GM19463 (cell line): Measurements from ENCODE around the gene DNAJC28.

ENCODE experiments used
- ATAC-seq: cut with Tn5 transposase; IDR thresholded peaks from one replicate; pipeline ENCODE4 v1.9.1; 2021; ENCODE audit warnings: mild to moderate bottlenecking, moderate library complexity; ENCODE audit not compliant: unreplicated experiment

The DNAJC28 gene

GRCh38 chr21:33441489-33442477, 49.7 kb downstream of the DNAJC28 start:
- ATAC-seq: peak; percentile 68
